AG10803 (cell line): ENCODE results near the gene APRT.

Source experiments
- DNase-seq: peaks from one replicate; pipeline ENCODE4 v3.0.0; 2010; ENCODE audit warnings: low read depth
- H3K4me3 ChIP-seq: 2 replicates; pipeline ENCODE4 v1.5.1; 2011; ENCODE audit warnings: mild to moderate bottlenecking, low read length, control low read depth
- CTCF ChIP-seq: conservative IDR thresholded peaks from 2 replicates; pipeline ENCODE4 v1.5.1; 2011; ENCODE audit warnings: mild to moderate bottlenecking, low read length, control low read depth, inconsistent platforms

The APRT gene

DNA sequence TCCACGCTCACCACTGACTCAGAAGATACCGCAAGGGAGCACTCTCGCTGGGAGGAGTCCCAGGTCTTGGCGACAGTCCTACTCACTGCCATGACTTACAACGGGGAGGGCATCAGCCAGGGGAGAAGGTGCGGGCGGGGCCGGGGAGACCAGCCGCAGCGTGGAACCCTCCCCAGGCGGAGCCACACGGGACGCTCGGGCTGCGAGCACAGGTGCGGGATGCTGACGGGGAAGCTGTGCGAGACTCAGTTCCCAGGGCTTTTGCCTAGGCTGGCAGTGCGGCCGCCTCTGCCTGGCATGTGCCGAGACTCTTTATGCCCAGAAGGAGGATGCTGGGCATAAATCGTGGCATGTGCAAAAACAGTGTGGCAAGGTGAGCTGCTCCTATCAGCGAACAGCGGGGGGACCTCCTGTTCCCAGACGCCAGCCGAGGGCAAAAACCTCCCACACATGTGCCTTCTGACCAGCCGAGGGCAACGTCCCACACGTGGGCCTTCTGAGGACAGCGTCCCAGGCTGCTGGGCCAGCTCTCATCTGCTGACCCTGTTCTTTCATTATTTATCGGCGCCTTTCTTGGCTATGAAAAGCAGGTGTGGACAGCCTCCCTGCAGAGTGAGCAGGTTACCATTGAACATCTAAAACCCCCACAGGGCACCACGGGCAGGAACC is 38.9 kb upstream of the APRT start:
- H3K4me3 ChIP-seq: no peak overlapping the region
- no peak for TF ChIP-seq CTCF

GRCh38 chr16:88848557-88848956 is 36.8 kb upstream of the APRT start:
- no peak for TF ChIP-seq CTCF
- DNase-seq: no peak
- no peak overlapping the region for H3K4me3 ChIP-seq

More for the DNA sequence above, 38.9 kb upstream of the APRT start:
- no peak for DNase-seq

GRCh38 chr16:88847654-88848053 is 35.9 kb upstream of the APRT start:
- no peak for TF ChIP-seq CTCF
- no peak overlapping the region for H3K4me3 ChIP-seq
- no peak for DNase-seq

- no peak for DNase-seq
- no peak for TF ChIP-seq CTCF
- no peak overlapping the region for H3K4me3 ChIP-seq
Measured at GRCh38 chr16:88846088-88846487, 34.4 kb upstream of the APRT start.

DNA sequence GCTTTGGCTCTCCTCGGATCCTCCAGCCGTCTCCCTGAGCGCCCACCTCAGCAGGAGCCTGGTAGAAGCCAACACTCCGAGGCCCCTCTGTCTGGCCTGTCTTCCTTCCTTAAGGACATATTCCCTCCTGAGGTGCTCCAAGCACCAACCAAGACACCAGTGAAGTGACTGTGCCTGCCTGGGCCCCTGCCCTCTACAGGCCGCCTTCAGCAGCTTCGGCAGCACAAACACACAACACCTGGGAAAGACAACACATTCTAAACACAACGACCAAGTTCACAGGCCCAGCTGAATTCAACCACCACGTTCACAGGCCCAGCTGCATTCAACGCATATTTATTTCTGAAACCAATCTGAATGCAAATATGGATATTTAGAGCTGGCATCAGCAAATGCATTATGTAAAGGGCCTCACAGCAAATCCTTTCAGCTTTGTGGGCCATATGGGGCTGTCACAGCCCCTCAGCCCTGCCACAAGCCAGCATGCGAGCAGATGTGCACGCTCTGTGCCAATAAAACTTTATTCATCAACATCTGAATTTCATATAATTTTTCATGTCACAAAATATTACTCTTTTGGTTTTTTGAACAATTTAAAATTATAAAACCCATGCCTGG is 32.8 kb upstream of the APRT start:
- no peak overlapping the region for H3K4me3 ChIP-seq
- no peak for DNase-seq
- no peak; the same call in 1 of the 2 replicates for TF ChIP-seq CTCF

- no peak overlapping the region for H3K4me3 ChIP-seq
- no peak for TF ChIP-seq CTCF
- DNase-seq: no peak
Measured at GRCh38 chr16:88843256-88843655, 31.5 kb upstream of the APRT start.

GRCh38 chr16:88842806-88843205 is 31.1 kb upstream of the APRT start:
- no peak for DNase-seq
- no peak overlapping the region for H3K4me3 ChIP-seq
- TF ChIP-seq CTCF: no peak
